Parathyroid adenoma (tissue), 2 donors: ENCODE results near the gene C20orf204.

Experiments
- H2AFZ ChIP-seq: fragments of 300-600 bp; sonication (generic); one replicate; pipeline ENCODE4 v1.7.0; 2017; ENCODE audit warnings: antibody characterized with exemption, mild to moderate bottlenecking
- H3K27ac ChIP-seq: fragments of 300-600 bp; sonication (generic); one replicate; pipeline ENCODE4 v1.7.0; 2017
- H3K27me3 ChIP-seq: fragments of 300-600 bp; sonication (generic); one replicate; pipeline ENCODE4 v1.7.0; 2017; ENCODE audit warnings: low read length; ENCODE audit not compliant: control insufficient read depth, insufficient read depth
- H3K36me3 ChIP-seq: fragments of 300-600 bp; sonication (generic); one replicate; pipeline ENCODE4 v1.7.0; 2017; ENCODE audit warnings: low read length; ENCODE audit not compliant: control insufficient read depth, insufficient read depth
- H3K4me1 ChIP-seq: fragments of 300-600 bp; sonication (generic); one replicate; pipeline ENCODE4 v1.7.0; 2017; ENCODE audit warnings: control low read depth
- H3K4me2 ChIP-seq: fragments of 300-600 bp; sonication (generic); one replicate; pipeline ENCODE4 v1.7.0; 2017; ENCODE audit warnings: low read length
- H3K4me3 ChIP-seq: fragments of 300-600 bp; sonication (generic); one replicate; pipeline ENCODE4 v1.7.0; 2017; ENCODE audit warnings: low read depth, low read length
- H3K79me2 ChIP-seq: fragments of 300-600 bp; sonication (generic); one replicate; pipeline ENCODE4 v1.7.0; 2017; ENCODE audit warnings: control low read depth
- H3K9ac ChIP-seq: fragments of 300-600 bp; sonication (generic); one replicate; pipeline ENCODE4 v1.7.0; 2017; ENCODE audit warnings: mild to moderate bottlenecking
- H3K9me3 ChIP-seq: fragments of 300-600 bp; sonication (generic); one replicate; pipeline ENCODE4 v1.7.0; 2017; ENCODE audit warnings: low read length; ENCODE audit not compliant: control insufficient read depth
- CTCF ChIP-seq: fragments of 300-600 bp; sonication (generic); IDR thresholded peaks from one replicate; pipeline ENCODE4 v1.7.0; 2017; ENCODE audit warnings: antibody characterized with exemption, mild to moderate bottlenecking
- donor health status: primary hyperparathyroidism.

Gene C20orf204

DNA sequence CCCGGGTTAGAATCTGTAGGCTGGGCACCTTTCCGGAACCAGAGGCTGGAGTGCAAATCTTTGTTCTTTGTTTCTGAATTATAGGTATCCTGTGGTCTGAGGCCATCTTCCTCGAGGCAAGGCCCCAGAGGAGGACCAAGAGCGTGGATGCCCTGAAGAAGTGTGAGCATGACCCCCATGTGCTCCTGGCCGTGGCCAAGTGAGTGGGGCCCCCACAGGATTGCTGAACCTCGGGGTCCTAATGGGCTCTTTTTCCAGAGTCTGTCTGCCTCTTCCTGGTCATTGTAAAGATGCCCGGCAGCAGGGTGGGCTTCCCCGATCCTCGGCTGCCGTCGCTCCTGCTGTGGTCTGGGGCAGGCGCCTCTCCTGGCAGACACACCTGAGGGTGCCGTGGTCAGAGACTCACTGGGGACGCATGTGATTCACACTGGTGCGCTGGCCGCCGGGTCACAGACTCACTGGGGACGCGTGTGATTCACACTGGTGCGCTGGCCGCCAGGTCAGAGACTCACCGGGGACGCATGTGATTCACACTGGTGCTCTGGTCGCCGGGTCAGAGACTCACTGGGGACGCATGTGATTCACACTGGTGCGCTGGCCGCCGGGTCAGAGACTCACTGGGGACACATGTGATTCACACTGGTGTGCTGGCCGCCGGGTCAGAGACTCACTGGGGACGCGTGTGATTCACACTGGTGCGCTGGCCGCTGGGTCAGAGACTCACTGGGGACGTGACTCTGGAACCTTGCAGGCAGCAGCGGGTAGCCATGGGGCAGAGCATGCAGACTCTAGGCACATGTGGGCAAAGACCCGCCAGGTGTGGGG lies 6.5 kb upstream of the C20orf204 start:
- Histone ChIP-seq H3K4me3 (no peak overlapping the region), H3K9ac (no peak overlapping the region), H2AFZ (no peak overlapping the region), H3K4me1 (no peaks in the 10 kb centered on the region), H3K4me2 (no peak overlapping the region), H3K27me3 (no peaks in the 10 kb centered on the region), H3K36me3 (no peaks in the 10 kb centered on the region), H3K9me3 (no peaks in the 10 kb centered on the region), H3K79me2 (peaks cover 3% of the 10 kb centered on the region), H3K27ac (no peak overlapping the region)
- no peak for TF ChIP-seq CTCF

- no peak overlapping the region for H2AFZ ChIP-seq
- no peaks in the 10 kb centered on the region for H3K9me3 ChIP-seq
- H3K36me3 ChIP-seq, result no peaks in the 10 kb centered on the region
- no peaks in the 10 kb centered on the region for H3K4me1 ChIP-seq
- no peak overlapping the region for H3K9ac ChIP-seq
- no peak overlapping the region for H3K4me3 ChIP-seq
- peaks cover 3% of the 10 kb centered on the region for H3K79me2 ChIP-seq
- H3K4me2 ChIP-seq, result no peak overlapping the region
- H3K27me3 ChIP-seq, result no peaks in the 10 kb centered on the region
- no peak for TF ChIP-seq CTCF
- no peak overlapping the region for H3K27ac ChIP-seq
These were observed 5.4 kb upstream of the C20orf204 start for GRCh38 chr20:64030371-64031134.

GRCh38 chr20:64031822-64032314 lies 4.1 kb upstream of the C20orf204 start:
- Histone ChIP-seq H3K4me2 (no peak overlapping the region), H3K4me1 (no peaks in the 10 kb centered on the region), H3K9me3 (no peaks in the 10 kb centered on the region)

GRCh38 chr20:64032706-64033624 lies 3.0 kb upstream of the C20orf204 start:
- H3K4me1 ChIP-seq, result no peaks in the 10 kb centered on the region
- no peaks in the 10 kb centered on the region for H3K36me3 ChIP-seq
- H2AFZ ChIP-seq, result no peak overlapping the region
- no peaks in the 10 kb centered on the region for H3K27me3 ChIP-seq
- H3K27ac ChIP-seq, result no peak overlapping the region
- no peaks in the 10 kb centered on the region for H3K9me3 ChIP-seq
- H3K4me2 ChIP-seq, result no peak overlapping the region
- H3K79me2 ChIP-seq, result no peaks in the 10 kb centered on the region
- no peak overlapping the region for H3K4me3 ChIP-seq
- H3K9ac ChIP-seq, result no peak overlapping the region
- TF ChIP-seq CTCF, result no peak

More at GRCh38 chr20:64031822-64032314, 4.1 kb upstream of the C20orf204 start:
- H3K27ac ChIP-seq, result no peak overlapping the region
- TF ChIP-seq CTCF, result no peak
- no peaks in the 10 kb centered on the region for H3K36me3 ChIP-seq
- H3K27me3 ChIP-seq, result no peaks in the 10 kb centered on the region
- H3K4me3 ChIP-seq, result no peak overlapping the region
- H2AFZ ChIP-seq, result no peak overlapping the region
- peaks cover 3% of the 10 kb centered on the region for H3K79me2 ChIP-seq
- H3K9ac ChIP-seq, result no peak overlapping the region
